ENCODE measurements around the gene MXRA8.

Gene MXRA8

DNA sequence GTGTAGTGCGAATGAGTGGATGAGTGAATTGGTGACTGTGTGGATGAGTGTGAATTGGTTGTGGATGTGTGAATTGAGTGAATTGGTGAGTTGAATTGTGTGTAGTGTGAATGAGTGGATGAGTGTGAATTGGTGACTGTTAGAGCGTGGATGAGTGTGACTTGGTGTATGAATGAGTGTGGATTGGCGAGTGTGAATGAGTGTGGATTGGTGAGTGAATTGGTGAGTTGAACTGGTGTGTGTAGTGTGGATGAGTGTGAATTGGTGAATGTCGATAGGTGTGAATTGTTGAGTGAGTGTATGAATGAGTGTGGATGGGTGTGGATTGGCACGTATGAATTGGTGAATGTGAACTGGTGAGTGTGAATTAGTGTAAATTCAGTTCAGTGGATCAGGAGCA, 9.0 kb upstream of the MXRA8 start:
- no peak for DNase-seq (ENCODE audit: low spot score)

DNA sequence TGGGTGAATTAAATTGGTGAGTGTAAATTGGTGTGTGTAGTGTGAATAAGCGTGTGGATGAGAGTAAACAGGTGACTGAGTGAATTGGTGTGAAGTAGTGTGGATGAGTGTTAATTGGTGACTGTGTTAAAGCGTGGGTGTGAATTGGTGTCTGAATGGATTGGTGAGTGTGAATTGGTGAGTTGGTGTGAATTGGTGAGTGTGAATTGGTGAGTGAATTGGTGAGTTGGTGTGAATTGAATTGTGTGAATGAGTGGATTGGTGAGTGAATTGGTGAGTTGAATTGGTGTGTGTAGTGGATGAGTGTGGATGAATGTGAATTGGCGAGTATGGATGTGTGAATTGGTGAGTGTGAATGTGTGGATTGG, 8.3 kb upstream of the MXRA8 start:
- DNase-seq (ENCODE audit: low spot score): no peak

- no peak for DNase-seq (ENCODE audit: low spot score)
These were observed 7.7 kb upstream of the MXRA8 start for GRCh38 chr1:1365875-1366698.

DNA sequence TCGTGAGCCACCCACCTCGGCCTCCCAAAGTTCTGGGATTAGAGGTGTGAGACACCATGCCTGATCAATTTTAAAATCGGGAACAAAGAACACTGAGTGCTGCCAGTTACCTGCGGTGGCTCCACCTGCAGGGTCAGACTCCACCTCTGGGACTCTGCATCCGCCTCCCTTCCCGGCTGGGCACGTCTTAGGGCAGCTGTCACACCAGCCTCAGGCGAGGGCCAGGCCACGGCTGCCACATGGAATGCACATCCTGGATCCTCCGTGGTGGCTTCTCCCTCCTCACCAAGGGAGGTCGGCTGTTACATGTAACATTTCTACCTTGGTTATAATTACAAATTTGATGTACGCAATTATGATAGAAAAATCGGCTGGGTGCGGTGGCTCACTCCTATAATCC, 5.9 kb upstream of the MXRA8 start:
- no peak for DNase-seq (ENCODE audit: low spot score)

DNA sequence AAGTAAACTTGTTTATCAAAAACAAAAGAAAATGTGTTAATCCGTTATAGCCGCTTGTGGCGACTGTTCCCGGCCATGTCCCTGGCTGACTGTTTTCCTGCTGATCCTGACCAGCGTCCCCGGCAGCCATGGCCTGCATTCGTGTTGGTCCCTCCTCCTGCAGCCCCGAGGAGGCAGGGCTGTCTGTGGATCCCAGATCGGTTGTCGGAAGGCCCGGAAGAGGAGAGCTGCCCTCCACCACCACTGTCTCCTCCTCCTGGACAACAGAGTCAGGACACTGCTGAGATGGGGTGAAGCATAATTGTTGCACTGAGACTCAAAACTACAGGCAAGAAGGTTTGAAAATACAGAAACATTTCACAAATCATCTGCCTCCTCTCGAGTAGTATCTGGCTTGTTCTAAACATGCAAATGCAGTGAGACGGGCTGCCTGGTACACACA, 3.6 kb upstream of the MXRA8 start:
- DNase-seq (ENCODE audit: low spot score): no peak

DNA sequence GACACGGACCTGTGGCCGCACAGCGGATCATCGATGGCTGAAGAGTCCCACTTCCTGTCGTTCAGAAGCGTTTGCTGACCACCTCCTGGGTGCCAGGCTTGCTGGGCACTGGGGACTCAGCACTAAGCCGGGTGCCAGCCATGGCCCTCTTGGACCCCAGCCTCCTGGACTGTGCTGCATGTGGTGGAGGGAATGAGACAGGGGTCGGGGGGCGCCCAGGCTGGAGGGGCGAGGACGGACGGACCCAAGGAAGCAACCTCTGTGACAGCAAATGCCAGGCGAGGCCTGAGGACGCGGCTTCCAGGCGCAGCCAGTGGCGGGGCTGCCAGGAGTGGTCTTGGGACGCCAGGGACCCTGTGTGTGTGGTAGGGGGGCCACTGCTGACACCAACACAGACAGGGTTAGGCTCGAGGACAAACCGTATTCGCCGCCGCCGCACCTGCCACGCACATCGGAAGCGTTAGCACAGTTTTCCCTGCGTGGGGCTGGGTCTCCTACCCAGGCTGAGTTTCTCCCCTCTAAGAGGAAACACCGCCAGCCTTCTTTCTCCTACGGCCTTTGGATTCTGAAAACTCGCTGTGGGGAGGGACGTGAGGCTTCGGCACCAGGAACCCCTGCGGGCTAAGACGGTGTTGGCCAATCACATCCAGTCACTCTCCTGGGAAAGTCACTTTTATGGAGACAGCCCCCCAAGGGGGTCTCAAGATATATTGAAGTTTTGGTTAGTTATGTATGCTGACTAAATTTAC, 3.1 kb upstream of the MXRA8 start:
- no peak for DNase-seq (ENCODE audit: low spot score)

DNA sequence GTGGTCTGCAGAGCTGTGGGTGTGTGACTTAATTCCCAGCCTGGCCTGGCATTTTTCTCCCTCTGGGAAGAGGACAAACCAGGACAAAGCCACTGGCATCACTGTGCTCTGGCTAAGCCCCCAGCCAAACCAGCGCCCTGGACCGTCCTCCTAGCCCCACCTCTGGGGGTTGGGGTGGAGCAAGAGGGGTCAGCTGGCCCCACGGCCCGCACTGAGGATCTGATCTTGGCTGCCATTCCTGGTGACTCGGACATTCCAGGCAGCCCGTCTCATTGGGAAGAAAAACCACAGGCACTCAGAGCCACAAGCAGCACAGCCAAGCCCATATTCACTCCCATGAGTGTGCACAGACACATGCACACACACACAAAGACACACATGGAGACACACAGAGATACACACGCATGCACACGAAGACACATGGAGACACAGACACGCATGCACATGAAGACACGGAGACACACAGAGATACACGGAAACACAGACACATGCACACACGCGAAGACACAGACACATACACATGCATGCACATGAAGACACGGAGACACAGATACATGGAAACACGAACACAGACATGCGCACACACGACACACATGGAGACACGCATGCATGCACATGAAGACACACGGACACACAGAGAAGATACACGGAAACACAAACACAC, 2.3 kb upstream of the MXRA8 start:
- DNase-seq (ENCODE audit: low spot score): no peak

DNA sequence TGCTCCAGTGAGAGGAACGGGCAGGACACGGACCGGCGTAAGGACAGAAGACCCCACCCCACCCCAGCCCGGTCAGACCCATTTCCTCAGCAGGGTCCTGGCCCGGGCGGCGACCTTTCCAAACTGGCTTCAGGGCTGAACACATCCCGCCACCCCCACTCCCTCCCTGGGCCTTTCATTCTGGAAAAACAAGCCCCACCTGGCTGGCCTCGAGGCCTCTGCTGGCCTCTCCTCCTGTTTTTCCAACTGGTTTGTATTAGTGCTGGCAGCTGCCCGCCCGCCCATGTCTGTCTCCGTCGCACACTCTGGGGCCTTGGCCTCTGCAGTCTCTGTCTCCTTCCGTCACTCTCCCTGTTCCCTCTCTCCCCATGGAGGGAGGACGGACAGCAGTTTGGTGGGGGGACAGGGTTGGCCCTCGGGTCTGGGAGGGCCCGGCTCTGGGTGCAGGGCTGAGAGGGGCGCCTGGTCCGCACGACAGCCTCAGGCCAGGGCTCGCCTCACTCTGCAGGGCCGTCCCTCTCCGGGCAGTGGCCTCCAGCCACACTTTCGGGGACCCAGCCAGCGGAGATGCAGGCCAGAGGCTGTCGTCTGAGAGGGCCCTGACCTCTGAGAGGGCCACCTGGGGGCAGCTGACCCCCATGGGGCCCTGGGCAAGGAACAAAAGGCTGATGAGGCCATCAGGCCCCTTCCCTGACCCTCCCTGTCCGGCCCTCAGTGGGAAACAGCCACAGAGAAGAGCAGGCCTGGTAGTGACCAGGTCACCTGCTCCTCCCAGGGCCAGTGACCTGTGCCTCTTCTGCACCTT, 1.5 kb upstream of the MXRA8 start:
- DNase-seq (ENCODE audit: low spot score): no peak

DNA sequence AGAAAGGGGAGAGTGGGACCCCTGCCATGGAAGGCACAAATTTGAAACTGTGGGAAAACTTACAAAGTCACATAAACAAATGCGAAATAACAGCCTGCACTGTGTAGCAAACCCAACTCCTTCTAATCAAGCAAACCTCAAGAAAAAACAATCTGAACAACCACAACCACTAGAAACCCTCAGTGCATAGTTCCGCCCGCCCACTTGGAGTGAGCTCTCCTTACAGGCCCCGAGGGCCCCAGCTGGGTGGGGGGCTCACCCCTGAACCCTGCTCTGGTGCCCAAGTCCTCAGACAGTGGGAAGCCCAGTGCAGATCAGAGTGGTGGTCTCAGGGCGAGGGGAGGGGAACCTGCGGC, 931 bp upstream of the MXRA8 start:
- no peak for DNase-seq (ENCODE audit: low spot score)

- DNase-seq (ENCODE audit: low spot score): no peak
These were observed 403 bp downstream of the MXRA8 start for GRCh38 chr1:1357871-1358432.

DNA sequence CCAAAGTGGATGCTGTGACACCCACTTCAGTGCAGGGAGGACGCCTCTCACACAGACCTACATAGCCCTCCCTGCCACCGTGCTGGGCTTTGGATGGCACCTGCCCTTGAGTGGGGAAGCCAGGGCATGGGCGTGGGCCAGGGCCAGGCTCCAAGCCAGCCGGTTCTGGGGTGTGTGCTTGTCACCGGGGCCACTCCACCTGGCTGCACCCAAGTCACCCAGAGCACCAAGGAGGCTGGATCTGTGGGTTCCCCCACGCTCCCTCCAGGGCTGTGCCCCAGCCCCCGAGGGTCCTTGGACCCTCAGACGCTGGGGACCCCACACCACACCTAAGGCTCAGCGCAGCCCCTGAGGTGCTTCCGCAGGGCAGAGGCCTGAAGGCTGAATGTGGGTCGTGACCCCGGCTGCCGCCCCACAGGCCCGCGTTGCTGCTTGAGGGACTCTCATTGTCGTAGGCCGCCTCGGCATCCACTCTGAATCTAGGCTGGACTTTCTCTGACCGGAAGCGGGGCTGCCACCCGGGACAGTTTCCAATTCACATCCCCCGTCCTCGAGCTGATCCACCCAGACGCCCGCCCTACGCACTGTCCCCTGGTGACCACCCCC, 1.5 kb downstream of the MXRA8 start:
- DNase-seq (ENCODE audit: low spot score): no peak

- DNase-seq (ENCODE audit: low spot score): no peak
These were observed 2.1 kb downstream of the MXRA8 start for GRCh38 chr1:1356166-1356795.

DNA sequence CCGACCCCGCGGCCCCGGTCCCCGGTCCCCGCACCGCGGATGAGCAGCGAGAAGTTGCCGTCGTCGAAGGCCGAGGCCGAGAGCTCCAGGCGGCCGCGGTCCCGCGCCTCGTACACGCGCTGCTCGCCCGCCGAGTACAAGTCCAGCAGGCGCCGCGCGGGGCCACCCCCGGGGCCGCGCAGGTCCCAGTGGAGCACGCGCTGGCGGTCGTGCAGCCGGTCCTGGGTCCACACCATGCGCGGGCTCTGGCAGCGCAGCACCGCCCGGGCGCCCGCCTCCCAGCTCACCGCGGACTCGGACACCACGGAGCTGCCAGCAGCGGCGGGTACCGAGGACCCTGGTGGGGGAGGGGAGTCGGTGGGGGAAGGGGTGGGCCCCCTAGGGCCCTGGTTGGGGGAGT, 2.9 kb downstream of the MXRA8 start:
- DNase-seq (ENCODE audit: low spot score): no peak

GRCh38 chr1:1354271-1355247, 3.8 kb downstream of the MXRA8 start:
- DNase-seq (ENCODE audit: low spot score): no peak

GRCh38 chr1:1353389-1354151, 4.8 kb downstream of the MXRA8 start:
- DNase-seq (ENCODE audit: low spot score): no peak

- no peak for DNase-seq (ENCODE audit: low spot score)
These were observed 5.5 kb downstream of the MXRA8 start for GRCh38 chr1:1352786-1353388.

- DNase-seq (ENCODE audit: low spot score): no peak
These were observed 6.6 kb downstream of the MXRA8 start for GRCh38 chr1:1351511-1352427.

Measured in CD4-positive, alpha-beta T cell treated with Interleukin-15 for 4 hours (primary cell).